AG10803 (cell line): ENCODE measurements around the gene TTC5.
"Not testable (repeated sequence)": the region's sequence is repeated elsewhere in the genome, so short reads cannot be mapped to it uniquely, and the experiment has no call there.

ENCODE experiments used
- DNase-seq: peaks from one replicate; pipeline ENCODE4 v3.0.0; 2010; ENCODE audit warnings: low read depth
- H3K4me3 ChIP-seq: 2 replicates; pipeline ENCODE4 v1.5.1; 2011; ENCODE audit warnings: mild to moderate bottlenecking, low read length, control low read depth
- CTCF ChIP-seq: conservative IDR thresholded peaks from 2 replicates; pipeline ENCODE4 v1.5.1; 2011; ENCODE audit warnings: mild to moderate bottlenecking, low read length, control low read depth, inconsistent platforms

Gene TTC5

GRCh38 chr14:20343092-20343861 is 37.5 kb upstream of the TTC5 start, which contains the start of gene PARP2:
TSS of gene PARP2 (plus strand) at chr14:20343635. CDS start at chr14:20343642, 7 bp downstream.
- peak; percentile 100 for DNase-seq
- peak within 1 kb of the TSS; percentile 96 for H3K4me3 ChIP-seq
- no peak for TF ChIP-seq CTCF

- DNase-seq, result no peak
- no peak overlapping the region; the same call in 1 of the 2 replicates for H3K4me3 ChIP-seq
- TF ChIP-seq CTCF, result no peak
Measured at GRCh38 chr14:20341646-20342045, 35.9 kb upstream of the TTC5 start.

GRCh38 chr14:20341032-20341431 is 35.3 kb upstream of the TTC5 start:
- not testable (repeated sequence) for DNase-seq, H3K4me3 ChIP-seq

- H3K4me3 ChIP-seq, result no peak overlapping the region
- no peak for DNase-seq
- no peak for TF ChIP-seq CTCF
Measured at GRCh38 chr14:20334017-20334416, 28.3 kb upstream of the TTC5 start.

- no peak for TF ChIP-seq CTCF
- peak overlapping the region; percentile 70 for H3K4me3 ChIP-seq
- DNase-seq, result no peak
Measured at GRCh38 chr14:20333494-20333841, 27.7 kb upstream of the TTC5 start.

- peak; percentile 85 for DNase-seq
- TF ChIP-seq CTCF, result no peak
- H3K4me3 ChIP-seq, result peak within 1 kb of the TSS; percentile 70
Measured at GRCh38 chr14:20332788-20333493, 27.2 kb upstream of the TTC5 start, which contains the start of gene CCNB1IP1. TSS of gene CCNB1IP1 (minus strand) at chr14:20333279. CDS start at chr14:20316523, 16,756 bp downstream.

GRCh38 chr14:20332431-20332787 is 26.7 kb upstream of the TTC5 start:
- DNase-seq, result peak; percentile 9
- peak overlapping the region; percentile 70 for H3K4me3 ChIP-seq
- no peak for TF ChIP-seq CTCF
